Ovary (tissue), 3 donors: ENCODE data around the gene SESN3.
"Not testable (repeated sequence)": the region's sequence is repeated elsewhere in the genome, so short reads cannot be mapped to it uniquely, and the experiment has no call there.

Source experiments
- EP300 ChIP-seq: sonication (generic); formaldehyde crosslinking; IDR thresholded peaks from one replicate; pipeline ENCODE4 v1.6.1; 2017; ENCODE audit warnings: antibody characterized with exemption
- POLR2A ChIP-seq: fragments of 450-650 bp; IDR thresholded peaks from one replicate; pipeline ENCODE4 v1.6.1; 2017; ENCODE audit warnings: antibody characterized with exemption, mild to moderate bottlenecking, moderate library complexity
- TF ChIP-seq, protein P1 (sequence below), 3 donors: fragments of 450-650 bp in 2 of 3; fragments of 200-600 bp in 1 of 3; IDR thresholded peaks; one replicate each; pipeline versions ENCODE4 v1.5.1 to v1.8.0; 2016 to 2022; ENCODE audit warnings: antibody characterized with exemption in 3 of 3, mild to moderate bottlenecking in 1 of 3
- donor health status: DM: no; HTN: no; CAD: no.

GRCh38 chr11:95209535-95209934 lies 21.5 kb downstream of the SESN3 start:
- TF ChIP-seq, protein P1, sequence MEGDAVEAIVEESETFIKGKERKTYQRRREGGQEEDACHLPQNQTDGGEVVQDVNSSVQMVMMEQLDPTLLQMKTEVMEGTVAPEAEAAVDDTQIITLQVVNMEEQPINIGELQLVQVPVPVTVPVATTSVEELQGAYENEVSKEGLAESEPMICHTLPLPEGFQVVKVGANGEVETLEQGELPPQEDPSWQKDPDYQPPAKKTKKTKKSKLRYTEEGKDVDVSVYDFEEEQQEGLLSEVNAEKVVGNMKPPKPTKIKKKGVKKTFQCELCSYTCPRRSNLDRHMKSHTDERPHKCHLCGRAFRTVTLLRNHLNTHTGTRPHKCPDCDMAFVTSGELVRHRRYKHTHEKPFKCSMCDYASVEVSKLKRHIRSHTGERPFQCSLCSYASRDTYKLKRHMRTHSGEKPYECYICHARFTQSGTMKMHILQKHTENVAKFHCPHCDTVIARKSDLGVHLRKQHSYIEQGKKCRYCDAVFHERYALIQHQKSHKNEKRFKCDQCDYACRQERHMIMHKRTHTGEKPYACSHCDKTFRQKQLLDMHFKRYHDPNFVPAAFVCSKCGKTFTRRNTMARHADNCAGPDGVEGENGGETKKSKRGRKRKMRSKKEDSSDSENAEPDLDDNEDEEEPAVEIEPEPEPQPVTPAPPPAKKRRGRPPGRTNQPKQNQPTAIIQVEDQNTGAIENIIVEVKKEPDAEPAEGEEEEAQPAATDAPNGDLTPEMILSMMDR (IDR thresholded peaks at IDR 0.05), result not testable (repeated sequence)
- not testable (repeated sequence) for TF ChIP-seq EP300, POLR2A
